Liver (tissue), 9 donors: ENCODE results near the gene PLEKHA3. TPM values are rescaled to one million over a fixed set of nuclear protein-coding genes. Genes with fewer than 3 reads are reported as not detected.

Source experiments
- DNase-seq: peaks from one replicate; pipeline ENCODE4 v3.0.0-alpha.2; 2017; ENCODE audit warnings: low spot score
- H3K27ac ChIP-seq, 2 donors: one replicate each; pipeline ENCODE4 v1.7.0; 2013; ENCODE audit warnings: inconsistent platforms in 2 of 2, low read length in 2 of 2, control low read depth in 1 of 2, low read depth in 1 of 2, mild to moderate bottlenecking in 1 of 2
- H3K27me3 ChIP-seq, 4 donors: one replicate each; pipeline versions ENCODE4 v1.6.1 to v1.7.0; 2013; ENCODE audit warnings: low read length in 3 of 4, inconsistent platforms in 1 of 4, mild to moderate bottlenecking in 1 of 4, moderate library complexity in 1 of 4; ENCODE audit not compliant: control insufficient read depth in 4 of 4, insufficient read depth in 4 of 4
- H3K36me3 ChIP-seq, 4 donors: one replicate each; pipeline versions ENCODE4 v1.6.1 to v1.7.0; 2013; ENCODE audit warnings: low read length in 3 of 4, mild to moderate bottlenecking in 3 of 4, low read depth in 1 of 4, moderate library complexity in 1 of 4; ENCODE audit not compliant: control insufficient read depth in 4 of 4, insufficient read depth in 3 of 4
- H3K4me1 ChIP-seq, 4 donors: one replicate each; pipeline versions ENCODE4 v1.6.1 to v1.7.0; 2013; ENCODE audit warnings: low read length in 3 of 4, mild to moderate bottlenecking in 3 of 4, moderate library complexity in 1 of 4; ENCODE audit not compliant: control insufficient read depth in 4 of 4, insufficient read depth in 4 of 4
- H3K4me3 ChIP-seq, 3 donors: one replicate each; pipeline versions ENCODE4 v1.6.1 to v1.7.0; 2013; ENCODE audit warnings: low read length in 3 of 3, control low read depth in 1 of 3, low read depth in 1 of 3, mild to moderate bottlenecking in 1 of 3
- H3K9ac ChIP-seq, 2 donors: one replicate each; pipeline ENCODE4 v1.7.0; 2013; ENCODE audit warnings: low read length in 2 of 2, mild to moderate bottlenecking in 2 of 2, moderate library complexity in 2 of 2, control low read depth in 1 of 2, low read depth in 1 of 2
- H3K9me3 ChIP-seq, 4 donors: one replicate each; pipeline versions ENCODE4 v1.6.1 to v1.7.0; 2013; ENCODE audit warnings: low read length in 3 of 4; ENCODE audit not compliant: control insufficient read depth in 4 of 4
- EGR1 ChIP-seq, 2 donors: IDR thresholded peaks; 2 replicates each; pipeline ENCODE4 v1.6.1; 2016 to 2018; ENCODE audit warnings: antibody characterized with exemption in 2 of 2, low read depth in 2 of 2
- FOXA2 ChIP-seq: IDR thresholded peaks from 2 replicates; pipeline ENCODE4 v1.6.1; 2016; ENCODE audit warnings: antibody characterized with exemption
- GABPA ChIP-seq, 2 donors: IDR thresholded peaks in 1 of 2; conservative IDR thresholded peaks in 1 of 2; 2 replicates each; pipeline ENCODE4 v1.6.1; 2016; ENCODE audit warnings: antibody characterized with exemption in 2 of 2, mild to moderate bottlenecking in 1 of 2, moderate library complexity in 1 of 2
- HNF4A ChIP-seq, 2 donors: conservative IDR thresholded peaks; 2 replicates each; pipeline ENCODE4 v1.6.1; 2016; ENCODE audit warnings: antibody characterized with exemption in 2 of 2, mild to moderate bottlenecking in 2 of 2
- HNF4G ChIP-seq: IDR thresholded peaks from 2 replicates; pipeline ENCODE4 v1.6.1; 2016; ENCODE audit warnings: antibody characterized with exemption
- JUND ChIP-seq, 2 donors: IDR thresholded peaks; 2 replicates each; pipeline ENCODE4 v1.6.1; 2016; ENCODE audit warnings: antibody characterized with exemption in 2 of 2
- NR2F2 ChIP-seq: IDR thresholded peaks from 2 replicates; pipeline ENCODE4 v1.6.1; 2016; ENCODE audit warnings: antibody characterized with exemption
- RXRA ChIP-seq, 2 donors: IDR thresholded peaks; 2 replicates each; pipeline ENCODE4 v1.6.1; 2017 to 2018; ENCODE audit warnings: antibody characterized with exemption in 2 of 2, mild to moderate bottlenecking in 1 of 2
- SP1 ChIP-seq: IDR thresholded peaks from 2 replicates; pipeline ENCODE4 v1.6.1; 2018; ENCODE audit warnings: antibody characterized with exemption, mild to moderate bottlenecking
- TAF1 ChIP-seq: conservative IDR thresholded peaks from 2 replicates; pipeline ENCODE4 v1.6.1; 2016; ENCODE audit warnings: antibody characterized with exemption, mild to moderate bottlenecking
- YY1 ChIP-seq: IDR thresholded peaks from 2 replicates; pipeline ENCODE4 v1.6.1; 2016; ENCODE audit warnings: antibody characterized with exemption, mild to moderate bottlenecking
- WGBS: extraction: QIAGEN DNeasy Blood & Tissue Kit; methylation state at CpG from one replicate; pipeline ENCODE4 v1.1.7; 2013; 5-methylcytosine and 5-hydroxymethylcytosine counted together
- polyA plus RNA-seq, 2 donors: library from polyadenylated mRNA; stranded (reverse) in 1 of 2; unstranded in 1 of 2; fragments of 200-250 nt in 1 of 2; fragments of >200 nt in 1 of 2; fragmentation: Nextera tagmentation in 1 of 2; extraction: Ambion mirVana in 1 of 2; gene quantifications; one replicate each; pipeline versions ENCODE4 v1.2.1 to v1.2.3, GENCODE V29; 2013 to 2015
- total RNA-seq, 2 donors: library from RNA; depleted of rRNA; stranded (reverse); fragments of >200 nt; gene quantifications; one replicate each; pipeline ENCODE4 v1.2.3, GENCODE V29; 2014
- TF ChIP-seq, protein P1 (sequence below): IDR thresholded peaks from 2 replicates; pipeline ENCODE4 v1.6.1; 2016; ENCODE audit warnings: antibody characterized with exemption
- TF ChIP-seq, protein P2 (sequence below): IDR thresholded peaks from 2 replicates; pipeline ENCODE4 v1.6.1; 2016; ENCODE audit warnings: antibody characterized with exemption
- TF ChIP-seq, protein P3 (sequence below): IDR thresholded peaks from 2 replicates; pipeline ENCODE4 v1.6.1; 2016; ENCODE audit warnings: antibody characterized with exemption
- TF ChIP-seq, protein P4 (sequence below): IDR thresholded peaks from 2 replicates; pipeline ENCODE4 v1.6.1; 2016; ENCODE audit warnings: antibody characterized with exemption, mild to moderate bottlenecking
- TF ChIP-seq, protein P5 (sequence below): fragments of 150-350 bp; IDR thresholded peaks from 2 replicates; pipeline ENCODE4 v1.5.1; 2017; ENCODE audit warnings: improper control_type of control experiment, low read depth, low read length; ENCODE audit not compliant: missing input control
- donor health status: healthy.
- donor health status: healthy.
- donor health status: healthy.
- donor health status: healthy.
- donor health status: healthy.

Gene PLEKHA3
- total and polyA plus RNA-seq, 4 donors, result 3.6 to 7.1 (median 6.1) TPM

DNA sequence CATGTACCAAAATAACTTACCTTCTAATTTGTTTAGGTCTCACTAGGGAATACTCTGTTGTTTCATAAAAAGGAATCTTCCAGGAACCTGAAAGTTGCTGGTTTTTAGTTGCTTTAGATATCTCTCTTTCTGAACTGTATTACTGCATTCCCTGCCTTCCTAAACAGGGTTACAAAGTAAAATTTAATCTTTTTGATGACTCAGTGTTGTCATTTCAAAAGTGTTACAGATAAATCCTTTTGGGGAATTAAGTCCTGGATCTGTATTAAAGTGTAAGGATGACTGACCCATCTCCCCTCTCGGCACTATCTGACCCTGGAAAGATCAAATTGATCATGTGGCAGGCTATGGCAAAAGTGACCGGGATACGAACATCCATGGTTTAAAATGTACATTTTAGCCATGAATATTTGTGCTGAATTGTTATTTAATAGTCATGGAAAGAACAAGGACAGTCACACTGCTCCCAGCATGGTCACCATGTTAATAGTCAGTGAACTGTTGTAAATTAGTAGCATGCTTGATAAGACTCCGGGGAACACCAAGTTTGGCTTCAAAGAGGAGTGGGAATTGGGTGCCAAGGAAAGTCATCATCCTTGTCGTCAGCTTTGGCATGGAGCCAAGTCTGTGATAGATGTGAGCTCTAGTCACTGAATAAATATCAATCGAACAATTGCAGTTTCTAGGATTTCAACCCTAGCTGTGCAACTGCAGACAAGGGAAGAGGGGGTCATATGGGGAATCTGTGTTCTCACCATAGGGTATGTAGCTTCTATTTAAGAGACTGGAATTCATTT lies 4.2 kb downstream of the PLEKHA3 start:
- Histone ChIP-seq H3K27ac (no peak overlapping the region), H3K27me3 (no peaks in the 10 kb centered on the region), H3K4me3 (no peak overlapping the region), H3K4me1 (peaks cover 9 to 40% (median 26%) of the 10 kb centered on the region in 4 donors), H3K9me3 (no peaks in the 10 kb centered on the region), H3K36me3 (peaks cover 0 to 3% (median under 1%) of the 10 kb centered on the region in 4 donors), H3K9ac (no peak overlapping the region)
- DNase-seq, result no peak
- TF ChIP-seq NR2F2, result no peak
- TF ChIP-seq, protein P1, sequence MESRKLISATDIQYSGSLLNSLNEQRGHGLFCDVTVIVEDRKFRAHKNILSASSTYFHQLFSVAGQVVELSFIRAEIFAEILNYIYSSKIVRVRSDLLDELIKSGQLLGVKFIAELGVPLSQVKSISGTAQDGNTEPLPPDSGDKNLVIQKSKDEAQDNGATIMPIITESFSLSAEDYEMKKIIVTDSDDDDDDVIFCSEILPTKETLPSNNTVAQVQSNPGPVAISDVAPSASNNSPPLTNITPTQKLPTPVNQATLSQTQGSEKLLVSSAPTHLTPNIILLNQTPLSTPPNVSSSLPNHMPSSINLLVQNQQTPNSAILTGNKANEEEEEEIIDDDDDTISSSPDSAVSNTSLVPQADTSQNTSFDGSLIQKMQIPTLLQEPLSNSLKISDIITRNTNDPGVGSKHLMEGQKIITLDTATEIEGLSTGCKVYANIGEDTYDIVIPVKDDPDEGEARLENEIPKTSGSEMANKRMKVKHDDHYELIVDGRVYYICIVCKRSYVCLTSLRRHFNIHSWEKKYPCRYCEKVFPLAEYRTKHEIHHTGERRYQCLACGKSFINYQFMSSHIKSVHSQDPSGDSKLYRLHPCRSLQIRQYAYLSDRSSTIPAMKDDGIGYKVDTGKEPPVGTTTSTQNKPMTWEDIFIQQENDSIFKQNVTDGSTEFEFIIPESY, result no peak
- no peak for TF ChIP-seq EGR1 (IDR thresholded peaks at IDR 0.05; ENCODE audit: low read depth in 2 of 2)
- no peak for TF ChIP-seq HNF4A (conservative IDR thresholded peaks at IDR 0.05)
- TF ChIP-seq SP1, result no peak
- TF ChIP-seq GABPA (IDR thresholded peaks at IDR 0.05 in 1 of 2, conservative IDR thresholded peaks at IDR 0.05 in 1 of 2), result no peak
- 49% methylated on average over 6 of the region's 6 CpGs for WGBS

DNA sequence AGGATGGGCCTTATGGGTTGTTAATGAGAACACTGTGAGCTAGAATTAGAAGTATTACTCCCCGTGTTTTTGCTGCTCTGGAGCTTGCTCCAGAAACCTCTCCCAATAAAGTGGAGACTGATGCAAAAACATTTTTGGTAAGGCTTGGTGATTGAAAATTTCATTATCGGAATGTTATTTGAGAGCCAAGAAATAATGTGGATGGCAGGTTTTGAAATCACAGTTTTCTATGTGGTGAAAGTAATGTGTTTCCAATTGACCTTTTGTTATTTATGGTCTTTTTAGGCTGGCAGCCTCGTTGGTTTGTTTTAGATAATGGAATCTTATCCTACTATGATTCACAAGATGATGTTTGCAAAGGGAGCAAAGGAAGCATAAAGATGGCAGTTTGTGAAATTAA lies 5.1 kb downstream of the PLEKHA3 start:
- TF ChIP-seq, protein P2, sequence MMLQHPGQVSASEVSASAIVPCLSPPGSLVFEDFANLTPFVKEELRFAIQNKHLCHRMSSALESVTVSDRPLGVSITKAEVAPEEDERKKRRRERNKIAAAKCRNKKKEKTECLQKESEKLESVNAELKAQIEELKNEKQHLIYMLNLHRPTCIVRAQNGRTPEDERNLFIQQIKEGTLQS, result no peak
- no peak for TF ChIP-seq JUND (IDR thresholded peaks at IDR 0.05)
- TF ChIP-seq NR2F2, result no peak
- TF ChIP-seq FOXA2, result no peak
- TF ChIP-seq SP1, result no peak
- TF ChIP-seq EGR1 (IDR thresholded peaks at IDR 0.05; ENCODE audit: low read depth in 2 of 2), result no peak
- TF ChIP-seq TAF1, result no peak
- no peak for TF ChIP-seq HNF4A (conservative IDR thresholded peaks at IDR 0.05)
- H3K27ac ChIP-seq, result no peak overlapping the region
- DNase-seq, result no peak
- peaks cover 9 to 34% (median 20%) of the 10 kb centered on the region in 4 donors for H3K4me1 ChIP-seq
- H3K9me3 ChIP-seq, result no peaks in the 10 kb centered on the region
- no peaks in the 10 kb centered on the region for H3K27me3 ChIP-seq
- peaks cover 0 to 8% (median under 1%) of the 10 kb centered on the region in 4 donors for H3K36me3 ChIP-seq
- 71% methylated on average over 3 of the region's 3 CpGs for WGBS
- H3K4me3 ChIP-seq, result no peak overlapping the region
- no peak overlapping the region for H3K9ac ChIP-seq

DNA sequence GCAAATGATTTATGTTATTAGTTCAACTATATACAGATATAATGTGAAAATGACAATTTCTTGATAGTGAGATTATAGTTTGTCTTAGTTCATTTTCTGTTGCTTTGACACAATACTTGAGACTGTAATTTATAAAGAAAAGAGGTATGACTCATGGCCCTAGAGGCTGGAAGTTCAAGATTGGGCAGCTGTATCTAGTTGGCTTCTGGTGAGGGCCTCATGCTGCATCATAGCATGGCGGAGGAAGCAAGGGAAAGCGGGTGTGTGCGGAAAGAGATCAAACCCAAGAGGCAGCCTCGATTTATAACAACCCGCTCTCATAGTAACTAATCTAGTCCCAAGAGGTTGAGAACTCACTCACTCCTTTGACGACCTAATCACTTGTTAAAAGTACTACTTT lies 11.4 kb downstream of the PLEKHA3 start:
- Histone ChIP-seq H3K9me3 (no peaks in the 10 kb centered on the region), H3K27ac (no peak overlapping the region), H3K27me3 (no peaks in the 10 kb centered on the region), H3K36me3 (peaks cover 2 to 49% (median 23%) of the 10 kb centered on the region in 4 donors), H3K9ac (no peak overlapping the region), H3K4me1 (no peaks in the 10 kb centered on the region), H3K4me3 (no peak overlapping the region)
- 97% methylated on average over 6 of the region's 6 CpGs for WGBS
- DNase-seq, result no peak
- TF ChIP-seq YY1 (no peak), HNF4G (no peak), FOXA2 (no peak), NR2F2 (no peak), EGR1 (IDR thresholded peaks at IDR 0.05; ENCODE audit: low read depth in 2 of 2) (no peak), RXRA (IDR thresholded peaks at IDR 0.05) (no peak), GABPA (IDR thresholded peaks at IDR 0.05 in 1 of 2, conservative IDR thresholded peaks at IDR 0.05 in 1 of 2) (no peak), SP1 (no peak)
- TF ChIP-seq, protein P3, sequence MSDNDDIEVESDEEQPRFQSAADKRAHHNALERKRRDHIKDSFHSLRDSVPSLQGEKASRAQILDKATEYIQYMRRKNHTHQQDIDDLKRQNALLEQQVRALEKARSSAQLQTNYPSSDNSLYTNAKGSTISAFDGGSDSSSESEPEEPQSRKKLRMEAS, result no peak
- TF ChIP-seq, protein P4, sequence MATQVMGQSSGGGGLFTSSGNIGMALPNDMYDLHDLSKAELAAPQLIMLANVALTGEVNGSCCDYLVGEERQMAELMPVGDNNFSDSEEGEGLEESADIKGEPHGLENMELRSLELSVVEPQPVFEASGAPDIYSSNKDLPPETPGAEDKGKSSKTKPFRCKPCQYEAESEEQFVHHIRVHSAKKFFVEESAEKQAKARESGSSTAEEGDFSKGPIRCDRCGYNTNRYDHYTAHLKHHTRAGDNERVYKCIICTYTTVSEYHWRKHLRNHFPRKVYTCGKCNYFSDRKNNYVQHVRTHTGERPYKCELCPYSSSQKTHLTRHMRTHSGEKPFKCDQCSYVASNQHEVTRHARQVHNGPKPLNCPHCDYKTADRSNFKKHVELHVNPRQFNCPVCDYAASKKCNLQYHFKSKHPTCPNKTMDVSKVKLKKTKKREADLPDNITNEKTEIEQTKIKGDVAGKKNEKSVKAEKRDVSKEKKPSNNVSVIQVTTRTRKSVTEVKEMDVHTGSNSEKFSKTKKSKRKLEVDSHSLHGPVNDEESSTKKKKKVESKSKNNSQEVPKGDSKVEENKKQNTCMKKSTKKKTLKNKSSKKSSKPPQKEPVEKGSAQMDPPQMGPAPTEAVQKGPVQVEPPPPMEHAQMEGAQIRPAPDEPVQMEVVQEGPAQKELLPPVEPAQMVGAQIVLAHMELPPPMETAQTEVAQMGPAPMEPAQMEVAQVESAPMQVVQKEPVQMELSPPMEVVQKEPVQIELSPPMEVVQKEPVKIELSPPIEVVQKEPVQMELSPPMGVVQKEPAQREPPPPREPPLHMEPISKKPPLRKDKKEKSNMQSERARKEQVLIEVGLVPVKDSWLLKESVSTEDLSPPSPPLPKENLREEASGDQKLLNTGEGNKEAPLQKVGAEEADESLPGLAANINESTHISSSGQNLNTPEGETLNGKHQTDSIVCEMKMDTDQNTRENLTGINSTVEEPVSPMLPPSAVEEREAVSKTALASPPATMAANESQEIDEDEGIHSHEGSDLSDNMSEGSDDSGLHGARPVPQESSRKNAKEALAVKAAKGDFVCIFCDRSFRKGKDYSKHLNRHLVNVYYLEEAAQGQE, result no peak
- TF ChIP-seq, protein P2, result no peak
- TF ChIP-seq, protein P5, sequence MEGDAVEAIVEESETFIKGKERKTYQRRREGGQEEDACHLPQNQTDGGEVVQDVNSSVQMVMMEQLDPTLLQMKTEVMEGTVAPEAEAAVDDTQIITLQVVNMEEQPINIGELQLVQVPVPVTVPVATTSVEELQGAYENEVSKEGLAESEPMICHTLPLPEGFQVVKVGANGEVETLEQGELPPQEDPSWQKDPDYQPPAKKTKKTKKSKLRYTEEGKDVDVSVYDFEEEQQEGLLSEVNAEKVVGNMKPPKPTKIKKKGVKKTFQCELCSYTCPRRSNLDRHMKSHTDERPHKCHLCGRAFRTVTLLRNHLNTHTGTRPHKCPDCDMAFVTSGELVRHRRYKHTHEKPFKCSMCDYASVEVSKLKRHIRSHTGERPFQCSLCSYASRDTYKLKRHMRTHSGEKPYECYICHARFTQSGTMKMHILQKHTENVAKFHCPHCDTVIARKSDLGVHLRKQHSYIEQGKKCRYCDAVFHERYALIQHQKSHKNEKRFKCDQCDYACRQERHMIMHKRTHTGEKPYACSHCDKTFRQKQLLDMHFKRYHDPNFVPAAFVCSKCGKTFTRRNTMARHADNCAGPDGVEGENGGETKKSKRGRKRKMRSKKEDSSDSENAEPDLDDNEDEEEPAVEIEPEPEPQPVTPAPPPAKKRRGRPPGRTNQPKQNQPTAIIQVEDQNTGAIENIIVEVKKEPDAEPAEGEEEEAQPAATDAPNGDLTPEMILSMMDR, result no peak
